ENCODE results near the gene MUC6. TPM values are rescaled to one million over a fixed set of nuclear protein-coding genes. Genes with fewer than 3 reads are reported as not detected.

The MUC6 gene
- total and polyA plus RNA-seq, 9 of the 15 experiments (the other 6 are each of a cell fraction or from before 2014, with no cell fraction given) = not detected

GRCh38 chr11:1038921-1039320 lies 2.4 kb upstream of the MUC6 start (continued):
- no peak for TF ChIP-seq ZNF12 (CRISPR knock-in tag; IDR thresholded peaks at IDR 0.05)
- no peak for TF ChIP-seq XRCC4 (IDR thresholded peaks at IDR 0.05; ENCODE audit: extremely low read depth, insufficient read depth, insufficient read length)
- TF ChIP-seq BCOR (IDR thresholded peaks at IDR 0.05) = no peak
- TF ChIP-seq TAF1 (IDR thresholded peaks at IDR 0.05; ENCODE audit: control insufficient read depth, extremely low read depth, insufficient read depth, low read length, severe bottlenecking) = no peak
- TF ChIP-seq RBM25 (IDR thresholded peaks at IDR 0.05; ENCODE audit: low read depth, low read length, severe bottlenecking) = no peak
- no peak for TF ChIP-seq MCM2 (IDR thresholded peaks at IDR 0.05; ENCODE audit: low read depth)
- no peak for TF ChIP-seq GABPB1 (CRISPR knock-in tag; IDR thresholded peaks at IDR 0.05)
- peak in 1 of 2 experiments; percentile 94; a peak in 2 of 4 replicates for TF ChIP-seq KDM1A (IDR thresholded peaks at IDR 0.05)
- TF ChIP-seq, protein P1, sequence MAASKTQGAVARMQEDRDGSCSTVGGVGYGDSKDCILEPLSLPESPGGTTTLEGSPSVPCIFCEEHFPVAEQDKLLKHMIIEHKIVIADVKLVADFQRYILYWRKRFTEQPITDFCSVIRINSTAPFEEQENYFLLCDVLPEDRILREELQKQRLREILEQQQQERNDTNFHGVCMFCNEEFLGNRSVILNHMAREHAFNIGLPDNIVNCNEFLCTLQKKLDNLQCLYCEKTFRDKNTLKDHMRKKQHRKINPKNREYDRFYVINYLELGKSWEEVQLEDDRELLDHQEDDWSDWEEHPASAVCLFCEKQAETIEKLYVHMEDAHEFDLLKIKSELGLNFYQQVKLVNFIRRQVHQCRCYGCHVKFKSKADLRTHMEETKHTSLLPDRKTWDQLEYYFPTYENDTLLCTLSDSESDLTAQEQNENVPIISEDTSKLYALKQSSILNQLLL (CRISPR knock-in tag; IDR thresholded peaks at IDR 0.05; ENCODE audit: borderline replicate concordance) = no peak
- TF ChIP-seq ZBTB43 (CRISPR knock-in tag; IDR thresholded peaks at IDR 0.05) = peak; percentile 94; the same call in 1 of the 2 replicates
- no peak for TF ChIP-seq NFXL1 (CRISPR knock-in tag; IDR thresholded peaks at IDR 0.05)
- peak; percentile 75; the same call in 1 of the 2 replicates for TF ChIP-seq MYNN (IDR thresholded peaks at IDR 0.05)
- TF ChIP-seq MYNN (CRISPR knock-in tag; IDR thresholded peaks at IDR 0.05) = no peak
- TF ChIP-seq, protein P2, sequence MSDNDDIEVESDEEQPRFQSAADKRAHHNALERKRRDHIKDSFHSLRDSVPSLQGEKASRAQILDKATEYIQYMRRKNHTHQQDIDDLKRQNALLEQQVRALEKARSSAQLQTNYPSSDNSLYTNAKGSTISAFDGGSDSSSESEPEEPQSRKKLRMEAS (CRISPR knock-in tag; IDR thresholded peaks at IDR 0.05) = peak; percentile 60; the same call in 1 of the 2 replicates

All from K562 (cell line).